ENCODE measurements around the gene DNAJC17. TPM values are rescaled to one million over a fixed set of nuclear protein-coding genes. Genes with fewer than 3 reads are reported as not detected.

Gene DNAJC17
- total RNA-seq, 1 donor from 2014 or later = 38.1 TPM

DNA sequence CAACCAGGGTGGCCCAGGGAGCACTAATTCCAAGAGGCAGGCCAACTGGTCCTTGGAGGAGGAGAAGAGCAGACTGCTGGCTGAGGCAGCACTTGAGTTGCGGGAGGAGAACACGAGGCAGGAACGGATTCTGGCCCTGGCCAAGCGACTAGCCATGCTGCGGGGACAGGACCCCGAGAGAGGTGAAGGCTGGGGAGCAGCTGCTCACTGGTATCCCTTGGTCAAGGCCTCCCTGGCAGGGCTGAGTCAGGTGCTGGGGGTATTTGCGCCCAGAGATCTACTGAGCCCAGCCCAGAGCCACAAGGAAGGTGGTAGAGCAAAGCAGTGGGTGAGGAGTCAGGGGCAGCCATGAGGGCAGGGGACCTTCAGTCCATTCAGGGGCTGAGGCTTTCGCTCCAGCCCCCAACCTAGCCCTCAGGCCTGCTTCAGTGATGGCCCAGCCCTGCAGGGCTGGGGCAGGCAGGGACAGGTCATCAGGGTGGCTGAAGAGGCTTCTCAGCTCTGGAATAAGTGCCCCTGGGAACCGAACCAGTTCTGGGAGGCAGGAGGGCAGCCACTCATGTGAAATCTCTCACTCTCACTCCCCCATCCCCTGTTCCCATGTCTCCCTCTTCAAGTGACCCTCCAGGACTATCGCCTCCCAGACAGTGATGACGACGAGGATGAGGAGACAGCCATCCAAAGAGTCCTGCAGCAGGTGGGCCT lies 5.6 kb upstream of the DNAJC17 start:
- Mint-ChIP-seq H3K27ac (ENCODE audit: unreplicated experiment) (no peak overlapping the region), H3K9me3 (ENCODE audit: unreplicated experiment) (no peaks in the 10 kb centered on the region), H3K4me3 (ENCODE audit: unreplicated experiment) (no peak overlapping the region), H3K36me3 (ENCODE audit: unreplicated experiment) (peaks cover 18% of the 10 kb centered on the region), H3K4me1 (ENCODE audit: unreplicated experiment) (peaks cover 7% of the 10 kb centered on the region), H3K27me3 (ENCODE audit: unreplicated experiment) (no peaks in the 10 kb centered on the region)
- TF ChIP-seq, protein P1, sequence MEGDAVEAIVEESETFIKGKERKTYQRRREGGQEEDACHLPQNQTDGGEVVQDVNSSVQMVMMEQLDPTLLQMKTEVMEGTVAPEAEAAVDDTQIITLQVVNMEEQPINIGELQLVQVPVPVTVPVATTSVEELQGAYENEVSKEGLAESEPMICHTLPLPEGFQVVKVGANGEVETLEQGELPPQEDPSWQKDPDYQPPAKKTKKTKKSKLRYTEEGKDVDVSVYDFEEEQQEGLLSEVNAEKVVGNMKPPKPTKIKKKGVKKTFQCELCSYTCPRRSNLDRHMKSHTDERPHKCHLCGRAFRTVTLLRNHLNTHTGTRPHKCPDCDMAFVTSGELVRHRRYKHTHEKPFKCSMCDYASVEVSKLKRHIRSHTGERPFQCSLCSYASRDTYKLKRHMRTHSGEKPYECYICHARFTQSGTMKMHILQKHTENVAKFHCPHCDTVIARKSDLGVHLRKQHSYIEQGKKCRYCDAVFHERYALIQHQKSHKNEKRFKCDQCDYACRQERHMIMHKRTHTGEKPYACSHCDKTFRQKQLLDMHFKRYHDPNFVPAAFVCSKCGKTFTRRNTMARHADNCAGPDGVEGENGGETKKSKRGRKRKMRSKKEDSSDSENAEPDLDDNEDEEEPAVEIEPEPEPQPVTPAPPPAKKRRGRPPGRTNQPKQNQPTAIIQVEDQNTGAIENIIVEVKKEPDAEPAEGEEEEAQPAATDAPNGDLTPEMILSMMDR (IDR thresholded peaks at IDR 0.05) = no peak
- no peak for DNase-seq (ENCODE audit: extremely low spot score, unreplicated experiment)

DNA sequence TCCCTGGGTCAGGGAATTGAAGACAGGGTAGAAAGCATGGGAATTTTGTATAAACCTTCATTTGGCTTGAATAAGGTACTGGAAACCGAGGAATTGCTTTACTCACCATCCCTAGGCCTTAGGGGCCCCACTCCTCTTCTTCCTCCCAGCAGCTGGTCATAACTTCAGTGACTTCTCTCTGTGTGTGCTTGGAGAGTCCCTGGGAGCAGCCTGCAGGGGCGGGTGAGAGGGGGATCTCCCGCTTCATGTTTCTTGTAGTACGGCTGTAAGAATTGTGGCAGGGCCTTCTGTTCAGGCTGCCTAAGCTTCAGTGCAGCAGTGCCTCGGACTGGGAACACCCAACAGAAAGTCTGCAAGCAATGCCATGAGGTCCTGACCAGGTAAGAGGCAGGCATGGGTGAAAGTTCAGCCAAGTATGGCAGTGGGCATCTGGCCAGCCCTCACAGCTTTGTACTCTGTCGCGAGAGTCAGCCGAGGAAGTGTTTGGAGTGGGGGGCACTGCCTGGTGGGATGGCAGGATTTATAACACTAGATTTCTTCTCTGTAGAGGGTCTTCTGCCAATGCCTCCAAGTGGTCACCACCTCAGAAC lies 1.7 kb upstream of the DNAJC17 start:
- no peak overlapping the region for H3K27ac Mint-ChIP-seq (ENCODE audit: unreplicated experiment)
- H3K27me3 Mint-ChIP-seq (ENCODE audit: unreplicated experiment) = no peaks in the 10 kb centered on the region
- H3K9me3 Mint-ChIP-seq (ENCODE audit: unreplicated experiment) = no peaks in the 10 kb centered on the region
- H3K4me3 Mint-ChIP-seq (ENCODE audit: unreplicated experiment) = peak overlapping the region; percentile 93
- DNase-seq (ENCODE audit: extremely low spot score, unreplicated experiment) = no peak
- TF ChIP-seq, protein P1 (IDR thresholded peaks at IDR 0.05) = no peak
- H3K36me3 Mint-ChIP-seq (ENCODE audit: unreplicated experiment) = peaks cover 11% of the 10 kb centered on the region
- peaks cover 18% of the 10 kb centered on the region for H3K4me1 Mint-ChIP-seq (ENCODE audit: unreplicated experiment)

- H3K27ac Mint-ChIP-seq (ENCODE audit: unreplicated experiment) = peak overlapping the region; percentile 92
- peaks cover 13% of the 10 kb centered on the region for H3K36me3 Mint-ChIP-seq (ENCODE audit: unreplicated experiment)
- H3K27me3 Mint-ChIP-seq (ENCODE audit: unreplicated experiment) = no peaks in the 10 kb centered on the region
- H3K4me1 Mint-ChIP-seq (ENCODE audit: unreplicated experiment) = peaks cover 18% of the 10 kb centered on the region
- no peaks in the 10 kb centered on the region for H3K9me3 Mint-ChIP-seq (ENCODE audit: unreplicated experiment)
- DNase-seq (ENCODE audit: extremely low spot score, unreplicated experiment) = no peak
- H3K4me3 Mint-ChIP-seq (ENCODE audit: unreplicated experiment) = peak overlapping the region; percentile 93
- TF ChIP-seq, protein P1 (IDR thresholded peaks at IDR 0.05) = no peak
Observed at GRCh38 chr15:40807888-40808461, 702 bp upstream of the DNAJC17 start.

- no peaks in the 10 kb centered on the region for H3K27me3 Mint-ChIP-seq (ENCODE audit: unreplicated experiment)
- H3K4me1 Mint-ChIP-seq (ENCODE audit: unreplicated experiment) = peaks cover 20% of the 10 kb centered on the region
- H3K27ac Mint-ChIP-seq (ENCODE audit: unreplicated experiment) = peak overlapping the region; percentile 92
- TF ChIP-seq, protein P1 (IDR thresholded peaks at IDR 0.05) = no peak
- H3K36me3 Mint-ChIP-seq (ENCODE audit: unreplicated experiment) = peaks cover 13% of the 10 kb centered on the region
- no peak for DNase-seq (ENCODE audit: extremely low spot score, unreplicated experiment)
- H3K4me3 Mint-ChIP-seq (ENCODE audit: unreplicated experiment) = peak overlapping the region; percentile 93
- H3K9me3 Mint-ChIP-seq (ENCODE audit: unreplicated experiment) = no peaks in the 10 kb centered on the region
Observed at GRCh38 chr15:40806672-40807027, 623 bp downstream of the DNAJC17 start.

DNA sequence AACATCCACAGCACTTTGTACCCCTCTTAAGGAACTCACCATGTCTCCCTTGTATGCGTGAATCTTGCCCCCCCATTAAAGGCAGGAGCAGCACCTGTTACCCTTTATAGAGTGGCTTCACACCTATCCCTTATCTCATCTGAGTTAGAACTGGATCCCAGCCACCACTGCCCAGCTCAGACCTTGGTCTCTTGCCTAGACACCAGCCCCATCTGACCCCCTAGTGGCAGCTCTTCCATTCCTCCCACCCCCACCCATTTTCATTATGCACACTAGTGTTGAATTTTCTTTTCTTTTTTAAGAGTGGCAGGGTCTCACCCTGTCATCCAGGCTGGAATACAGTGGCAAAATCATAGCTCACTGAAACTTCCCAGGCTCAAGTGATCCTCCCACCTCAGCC lies 3.6 kb downstream of the DNAJC17 start:
- Mint-ChIP-seq H3K36me3 (ENCODE audit: unreplicated experiment) (peaks cover 12% of the 10 kb centered on the region), H3K4me1 (ENCODE audit: unreplicated experiment) (peaks cover 20% of the 10 kb centered on the region), H3K27ac (ENCODE audit: unreplicated experiment) (no peak overlapping the region), H3K4me3 (ENCODE audit: unreplicated experiment) (no peak overlapping the region), H3K9me3 (ENCODE audit: unreplicated experiment) (no peaks in the 10 kb centered on the region), H3K27me3 (ENCODE audit: unreplicated experiment) (no peaks in the 10 kb centered on the region)
- TF ChIP-seq, protein P1 (IDR thresholded peaks at IDR 0.05) = no peak
- DNase-seq (ENCODE audit: extremely low spot score, unreplicated experiment) = no peak
